ENCODE measurements around the gene CLDN12. TPM values are rescaled to one million over a fixed set of nuclear protein-coding genes. Genes with fewer than 3 reads are reported as not detected.
A peak's percentile ranks its signal among the peaks of the same experiment; 100 is the strongest.
"Not testable (repeated sequence)": the region's sequence is repeated elsewhere in the genome, so short reads cannot be mapped to it uniquely, and the experiment has no call there.

Gene CLDN12
- total RNA-seq, 1 donor from 2014 or later, result 20.7 TPM

DNA sequence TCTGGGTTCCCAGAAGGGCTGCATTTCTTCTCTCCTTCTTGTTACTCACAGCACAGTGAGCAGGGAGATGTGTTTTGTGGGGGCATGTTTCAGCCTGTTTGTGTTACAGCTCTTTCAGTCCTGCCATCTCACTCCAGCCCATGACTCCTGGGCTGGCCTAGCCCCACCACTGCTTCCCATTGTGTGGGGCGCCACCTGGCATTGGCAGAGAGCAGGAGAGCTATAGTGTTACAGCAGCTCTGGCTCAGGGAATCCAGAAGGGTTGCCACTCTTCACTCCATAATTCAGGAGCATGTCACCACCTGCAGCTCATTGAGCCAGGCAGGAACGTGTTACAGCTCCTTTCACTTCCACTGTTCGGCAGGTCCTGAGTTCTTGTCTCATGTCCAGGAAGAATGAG lies 30.0 kb downstream of the CLDN12 start:
- ATAC-seq, result peak; percentile 92

DNA sequence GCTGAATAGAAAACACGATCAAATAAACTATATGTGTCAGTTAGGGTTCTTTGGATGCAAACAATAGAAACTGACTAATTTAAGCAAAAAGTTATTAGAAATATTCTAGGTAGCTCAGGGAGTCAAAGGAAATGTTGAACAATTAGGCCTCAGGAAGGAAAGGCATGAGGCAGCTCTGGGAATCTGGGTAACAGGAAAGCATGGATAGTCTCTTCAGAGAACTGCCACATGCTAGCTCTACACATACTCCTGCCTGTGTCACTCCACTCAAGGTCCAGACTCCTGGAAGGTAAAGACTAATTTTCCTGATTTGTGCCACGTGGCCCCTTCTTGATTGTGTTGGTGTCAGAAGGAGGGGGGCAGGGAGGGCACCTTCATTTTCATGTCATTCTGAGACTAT lies 42.4 kb downstream of the CLDN12 start:
- ATAC-seq, result no peak

DNA sequence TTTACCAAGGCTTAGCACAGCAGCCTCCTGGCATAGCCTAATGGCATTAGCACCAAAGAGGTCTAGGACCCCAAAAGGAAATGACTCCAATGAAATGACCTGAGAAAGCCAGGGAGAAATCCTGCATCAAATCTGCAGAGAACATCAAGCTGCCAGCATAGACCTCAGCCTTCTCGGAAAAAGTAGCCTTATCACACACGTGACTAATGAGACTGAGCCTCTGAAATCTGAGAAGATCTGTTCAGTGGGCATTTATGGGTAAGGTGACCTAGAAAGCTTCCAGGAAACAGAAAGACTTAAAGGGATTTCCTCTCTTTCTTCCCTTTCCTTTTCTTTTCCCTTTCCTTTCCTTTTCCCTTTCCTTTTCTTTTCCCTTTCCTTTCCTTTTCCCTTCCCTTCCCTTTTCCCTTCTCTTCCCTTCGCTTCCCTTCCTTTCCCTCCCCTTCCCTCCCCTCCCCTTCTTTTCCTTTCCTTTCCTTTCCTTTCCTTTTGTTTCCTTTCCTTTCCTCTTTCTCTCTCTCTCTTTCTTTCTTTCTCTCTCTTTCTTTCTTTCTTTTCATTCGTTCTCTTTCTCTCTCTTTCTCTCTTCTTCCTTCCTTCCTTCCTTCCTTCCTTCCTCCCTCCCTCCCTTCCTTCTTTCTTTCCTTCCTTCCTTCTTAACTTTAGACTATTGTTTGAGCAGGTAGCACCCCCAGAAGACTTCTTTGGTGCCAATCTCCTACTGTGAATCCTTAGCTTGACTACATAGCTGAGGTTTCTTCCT lies 43.1 kb downstream of the CLDN12 start:
- ATAC-seq, result no peak

DNA sequence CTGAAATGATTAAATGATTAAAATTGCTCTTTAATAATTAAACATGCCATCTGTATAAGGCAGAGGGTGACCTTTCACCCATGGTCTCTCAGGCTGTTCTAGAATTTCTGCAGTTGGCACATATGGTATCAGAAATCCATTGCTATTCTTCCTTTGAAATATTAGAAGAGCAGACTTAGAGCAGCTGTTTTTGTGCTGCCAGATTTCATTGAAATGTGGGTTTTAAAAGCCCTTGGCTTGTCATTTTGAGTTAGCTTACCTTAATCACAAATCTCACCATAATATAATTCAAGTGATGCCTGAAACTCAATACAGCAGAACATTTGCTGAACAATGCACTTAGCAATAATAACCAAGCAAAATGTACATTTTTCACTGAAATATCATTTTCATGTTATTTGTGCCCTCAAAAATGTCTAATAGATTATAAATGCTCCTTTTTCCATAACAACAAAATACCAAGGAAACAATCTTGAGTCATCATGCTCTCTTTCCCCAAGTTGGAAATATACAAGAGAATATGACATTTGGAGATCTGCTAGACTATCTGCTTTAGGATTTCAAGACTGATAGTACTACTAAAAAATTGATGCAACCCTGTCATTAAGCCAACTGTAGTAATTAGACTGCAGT lies 50.1 kb downstream of the CLDN12 start:
- ATAC-seq, result no peak

- no peak for ATAC-seq
These were observed 50.7 kb downstream of the CLDN12 start for GRCh38 chr7:90453931-90454330.

GRCh38 chr7:90455163-90456030 lies 52.1 kb downstream of the CLDN12 start:
- no peak for ATAC-seq

DNA sequence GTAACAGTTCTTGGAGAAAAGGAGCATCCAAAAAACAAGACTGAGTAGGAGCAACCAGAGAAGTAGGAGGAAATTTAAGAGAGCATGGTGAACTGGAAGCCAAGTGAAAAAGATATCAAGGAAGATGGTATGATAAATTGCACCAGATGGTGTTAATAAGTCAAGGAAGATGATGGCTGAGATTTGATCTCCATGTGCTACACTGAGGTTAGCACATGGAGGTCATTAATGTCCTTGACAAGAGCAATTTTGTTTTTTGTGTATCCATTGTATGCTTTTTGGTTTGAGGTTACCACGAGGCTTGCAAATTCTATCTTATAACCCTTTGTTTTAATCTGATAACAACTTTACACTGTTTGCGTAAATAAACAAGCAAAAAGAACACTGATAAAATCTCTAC lies 54.8 kb downstream of the CLDN12 start:
- no peak for ATAC-seq

GRCh38 chr7:90459888-90460287 lies 56.6 kb downstream of the CLDN12 start:
- no peak for ATAC-seq

GRCh38 chr7:90461219-90461618 lies 58.0 kb downstream of the CLDN12 start:
- ATAC-seq, result no peak

DNA sequence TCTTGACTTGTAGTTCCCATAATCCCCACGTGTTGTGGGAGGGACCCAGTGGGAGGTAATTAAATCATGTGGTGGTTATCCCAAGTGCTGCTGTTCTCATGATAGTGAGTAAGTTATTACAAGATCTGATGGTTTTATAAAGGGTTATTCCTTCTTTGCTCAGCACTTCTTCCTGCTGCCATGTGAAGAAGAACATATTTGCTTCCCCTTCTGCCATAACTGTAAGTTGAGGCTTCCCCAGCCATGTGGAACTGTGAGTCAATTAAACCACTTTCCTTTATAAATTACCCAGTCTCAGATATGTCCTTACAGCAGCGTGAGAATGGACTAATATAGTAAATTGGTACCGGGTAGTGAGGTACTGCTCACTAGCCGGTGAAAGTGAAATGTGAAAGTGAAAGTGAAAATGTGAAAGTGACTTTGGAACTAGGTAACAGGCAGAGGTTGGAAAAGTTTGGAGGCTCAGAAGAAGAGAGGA lies 59.9 kb downstream of the CLDN12 start:
- not testable (repeated sequence) for ATAC-seq

Other genes with a start within 250 kb of the CLDN12 start
- gene STEAP1, start 249.0 kb upstream of the CLDN12 start, total RNA-seq, result 8.8 TPM
- gene STEAP2, start 191.7 kb upstream of the CLDN12 start, total RNA-seq, result 2.4 TPM
- 1.1 TPM for gene CFAP69, start 158.3 kb upstream of the CLDN12 start, total RNA-seq
- not detected for gene FAM237B, start 82.2 kb upstream of the CLDN12 start, total RNA-seq
- gene GTPBP10, start 56.7 kb upstream of the CLDN12 start, total RNA-seq, result 18.8 TPM
- not detected for gene PTTG1IP2, start 66.2 kb downstream of the CLDN12 start, total RNA-seq
- 1.1 TPM for gene CDK14, start 192.9 kb downstream of the CLDN12 start, total RNA-seq